ENCODE measurements around the gene SH3D19. TPM values are rescaled to one million over a fixed set of nuclear protein-coding genes. Genes with fewer than 3 reads are reported as not detected.
A peak's percentile ranks its signal among the peaks of the same experiment; 100 is the strongest.

SH3D19 gene
- total RNA-seq, 1 donor, result 46.6 TPM

GRCh38 chr4:151165205-151166000 lies 160.0 kb downstream of the SH3D19 start:
- TF ChIP-seq CTCF (IDR thresholded peaks at IDR 0.05; ENCODE audit: insufficient read depth, low read depth, low read length), result no peak
- peak; percentile 68 for DNase-seq (ENCODE audit: low read depth)
- no peak overlapping the region for H3K4me3 ChIP-seq (ENCODE audit: low read depth, low read length)

DNA sequence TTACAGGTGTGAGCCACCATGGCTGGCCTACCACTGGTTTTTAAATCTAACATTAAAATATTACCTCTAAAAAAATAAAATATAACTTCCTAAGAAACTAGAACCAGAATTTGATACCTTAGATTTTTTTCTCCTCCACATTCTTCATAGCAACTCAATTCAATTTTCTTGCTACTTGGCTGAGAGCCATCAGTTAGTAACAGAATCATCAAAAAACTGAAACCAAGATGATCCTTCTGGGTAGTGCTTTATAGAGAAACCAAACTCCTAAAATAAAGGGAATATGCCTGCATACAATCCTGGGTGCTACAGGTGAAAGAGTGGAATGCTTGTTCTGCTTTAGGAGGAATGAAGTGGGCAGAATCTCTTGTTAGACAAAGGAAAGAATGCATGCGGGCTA lies 161.6 kb downstream of the SH3D19 start:
- TF ChIP-seq CTCF (IDR thresholded peaks at IDR 0.05; ENCODE audit: insufficient read depth, low read depth, low read length), result no peak
- DNase-seq (ENCODE audit: low read depth), result no peak
- H3K4me3 ChIP-seq (ENCODE audit: low read depth, low read length), result no peak overlapping the region

DNA sequence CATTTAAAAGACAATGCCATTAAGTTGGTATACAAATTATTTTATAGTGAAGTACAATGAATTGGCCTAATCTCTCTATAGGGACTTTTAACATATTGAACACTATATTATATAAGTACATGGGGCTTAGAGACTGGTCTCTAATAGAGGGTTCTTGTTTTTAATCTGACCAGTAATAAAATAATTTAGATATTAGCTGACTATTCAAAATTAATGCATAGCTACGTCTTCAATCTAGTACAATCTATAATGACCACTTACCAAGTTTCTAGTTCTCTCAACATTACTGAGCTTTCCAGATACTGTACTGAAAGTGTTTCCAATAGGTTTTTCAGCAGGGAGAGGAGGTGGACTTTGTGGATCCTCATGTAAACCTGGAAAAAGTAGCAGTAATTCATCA lies 166.4 kb downstream of the SH3D19 start:
- DNase-seq (ENCODE audit: low read depth), result no peak
- no peak for TF ChIP-seq CTCF (IDR thresholded peaks at IDR 0.05; ENCODE audit: insufficient read depth, low read depth, low read length)
- no peak overlapping the region for H3K4me3 ChIP-seq (ENCODE audit: low read depth, low read length)

DNA sequence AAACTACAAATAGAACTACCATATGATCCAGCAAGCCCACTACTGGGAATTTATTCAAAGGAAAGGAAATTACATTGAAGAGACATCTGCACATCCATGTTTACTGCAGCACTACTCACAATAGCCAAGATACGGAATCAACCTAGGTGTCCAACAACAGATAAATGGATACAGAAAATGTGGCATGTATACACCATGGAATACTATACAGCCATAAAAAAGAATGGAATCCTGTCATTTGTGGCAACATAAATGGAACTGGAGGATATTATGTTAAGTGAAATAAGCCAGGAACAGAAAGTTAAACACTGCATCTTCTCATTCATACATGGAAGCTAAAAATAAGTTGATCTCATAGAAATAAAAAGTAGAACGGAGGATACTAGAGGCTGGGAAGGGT lies 167.9 kb downstream of the SH3D19 start:
- H3K4me3 ChIP-seq (ENCODE audit: low read depth, low read length), result no peak overlapping the region
- no peak for TF ChIP-seq CTCF (IDR thresholded peaks at IDR 0.05; ENCODE audit: insufficient read depth, low read depth, low read length)
- no peak for DNase-seq (ENCODE audit: low read depth)

GRCh38 chr4:151153585-151153984 lies 171.8 kb downstream of the SH3D19 start:
- no peak for DNase-seq (ENCODE audit: low read depth)
- H3K4me3 ChIP-seq (ENCODE audit: low read depth, low read length), result no peak overlapping the region
- no peak for TF ChIP-seq CTCF (IDR thresholded peaks at IDR 0.05; ENCODE audit: insufficient read depth, low read depth, low read length)

DNA sequence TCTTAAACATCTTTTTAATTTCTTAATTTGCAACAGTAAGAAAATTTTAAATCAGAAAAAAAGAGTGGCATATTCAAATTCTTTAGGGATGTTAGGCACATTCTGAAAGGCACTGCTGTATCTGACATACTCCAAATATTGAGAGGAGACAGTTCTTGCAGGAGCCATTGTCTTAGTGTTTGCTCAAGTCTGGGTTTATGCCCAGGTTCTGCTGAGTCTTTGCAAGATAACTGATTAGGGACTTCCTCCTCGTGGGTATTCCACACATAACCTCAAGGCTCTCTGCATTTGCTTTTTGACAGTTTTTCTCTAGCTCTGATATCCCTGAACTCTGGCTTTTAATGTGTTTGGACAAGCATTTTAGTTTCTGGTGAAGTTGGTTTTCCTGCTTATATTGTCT lies 173.4 kb downstream of the SH3D19 start:
- no peak overlapping the region for H3K4me3 ChIP-seq (ENCODE audit: low read depth, low read length)
- no peak for DNase-seq (ENCODE audit: low read depth)
- no peak for TF ChIP-seq CTCF (IDR thresholded peaks at IDR 0.05; ENCODE audit: insufficient read depth, low read depth, low read length)

All from fibroblast of villous mesenchyme (primary cell).